ENCODE measurements around the gene PRAMEF13. TPM values are rescaled to one million over a fixed set of nuclear protein-coding genes. Genes with fewer than 3 reads are reported as not detected.

PRAMEF13 gene
- total and polyA plus RNA-seq, 2 of the 8 experiments (the other 6 are each of a cell fraction or from before 2014, with no cell fraction given) = not detected

DNA sequence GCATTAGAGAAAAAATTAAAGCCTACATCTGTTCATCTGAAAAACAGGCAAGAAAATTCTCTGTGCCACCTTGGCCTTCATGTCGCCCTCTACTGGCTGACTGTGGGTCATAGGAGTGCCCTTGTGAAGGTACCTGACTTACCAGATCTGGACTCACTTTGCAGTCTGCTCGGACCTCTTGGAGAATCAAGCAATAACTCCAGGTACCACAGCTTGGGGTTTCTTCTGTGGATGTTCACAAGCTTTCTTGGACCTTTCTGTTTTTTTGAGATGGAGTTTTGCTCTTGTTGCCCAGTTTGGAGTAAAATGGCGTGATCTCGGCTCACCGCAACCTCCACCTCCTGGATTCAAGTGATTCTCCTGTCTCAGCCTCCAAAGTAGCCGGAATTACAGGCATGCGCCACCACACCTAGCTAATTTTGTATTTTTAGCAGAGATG, 27.2 kb upstream of the PRAMEF13 start:
- Histone ChIP-seq H2BK5ac (ENCODE audit: low read depth, low read length) (no peak overlapping the region), H3K4me2 (ENCODE audit: insufficient read depth in 1 of 2, low read depth in 2 of 2, low read length in 2 of 2) (no peak overlapping the region), H2BK12ac (ENCODE audit: low read depth, low read length) (no peak overlapping the region), H3K23me2 (ENCODE audit: low read depth, low read length) (no peaks in the 10 kb centered on the region), H3K23ac (ENCODE audit: insufficient read length) (no peak overlapping the region), H3K4ac (replicated peaks; ENCODE audit: insufficient read length, low read depth, low read length) (no peak overlapping the region), H3K14ac (ENCODE audit: insufficient read length) (no peak overlapping the region), H3K9me3 (ENCODE audit: insufficient read depth in 2 of 2, low read depth in 1 of 2, low read length in 1 of 2) (peaks cover 53 to 70% of the 10 kb centered on the region in 2 experiments), H4K91ac (replicated peaks; ENCODE audit: insufficient read length, low read length) (no peak overlapping the region), H2AK5ac (ENCODE audit: low read depth, low read length) (no peak overlapping the region), H2AFZ (ENCODE audit: low read length) (no peak overlapping the region), H2BK20ac (ENCODE audit: low read length) (no peak overlapping the region), H3K27me3 (replicated peaks in 1 of 4; ENCODE audit: control insufficient read depth in 3 of 4, extremely low read depth in 1 of 4, insufficient read depth in 3 of 4, low read length in 3 of 4) (no peaks in the 10 kb centered on the region), H3K4me1 (replicated peaks in 1 of 4; ENCODE audit: control insufficient read depth in 3 of 4, insufficient read depth in 4 of 4, low read length in 3 of 4) (no peaks in the 10 kb centered on the region), H3K79me2 (ENCODE audit: control insufficient read depth in 1 of 2, insufficient read depth in 2 of 2, low read length in 2 of 2) (no peaks in the 10 kb centered on the region), H4K5ac (ENCODE audit: insufficient read length, low read depth, low read length) (no peak overlapping the region), H3K36me3 (ENCODE audit: control insufficient read depth in 2 of 4, insufficient read depth in 4 of 4, low read length in 3 of 4) (no peaks in the 10 kb centered on the region), H3K18ac (ENCODE audit: extremely low read depth, low read length) (no peak overlapping the region), H2BK120ac (replicated peaks; ENCODE audit: low read depth, low read length) (no peak overlapping the region), H3K4me3 (ENCODE audit: extremely low read depth in 1 of 4, insufficient read depth in 2 of 4, low read depth in 3 of 4, low read length in 4 of 4) (no peak overlapping the region), H2BK15ac (ENCODE audit: low read length) (no peak overlapping the region), H4K8ac (ENCODE audit: extremely low read depth, insufficient read depth, low read length) (no peak overlapping the region), H3K27ac (ENCODE audit: low read depth, low read length) (no peak overlapping the region), H3K9ac (replicated peaks in 1 of 4; ENCODE audit: extremely low read depth in 1 of 4, low read depth in 3 of 4, low read length in 3 of 4) (no peak overlapping the region), H3K56ac (replicated peaks; ENCODE audit: insufficient read length, low read depth, low read length) (no peak overlapping the region), H4K20me1 (replicated peaks in 1 of 2; ENCODE audit: control insufficient read depth in 1 of 2, insufficient read depth in 2 of 2, low read length in 2 of 2) (no peaks in the 10 kb centered on the region), H3K79me1 (ENCODE audit: low read depth, low read length) (no peaks in the 10 kb centered on the region)
- FAIRE-seq (no peak), DNase-seq (ENCODE audit: low read depth in 1 of 2, low spot score in 2 of 2) (no peak)
- ChIA-PET CTCF (ENCODE audit: partially characterized antibody) (interaction anchor here (0.6 kb wide), 1 partner anchor 160 kb away, joined by 3 read pairs; no protein-coding TSS in a partner anchor), POLR2A (ENCODE audit: partially characterized antibody) (no interaction called here)
- TF ChIP-seq, protein P1, sequence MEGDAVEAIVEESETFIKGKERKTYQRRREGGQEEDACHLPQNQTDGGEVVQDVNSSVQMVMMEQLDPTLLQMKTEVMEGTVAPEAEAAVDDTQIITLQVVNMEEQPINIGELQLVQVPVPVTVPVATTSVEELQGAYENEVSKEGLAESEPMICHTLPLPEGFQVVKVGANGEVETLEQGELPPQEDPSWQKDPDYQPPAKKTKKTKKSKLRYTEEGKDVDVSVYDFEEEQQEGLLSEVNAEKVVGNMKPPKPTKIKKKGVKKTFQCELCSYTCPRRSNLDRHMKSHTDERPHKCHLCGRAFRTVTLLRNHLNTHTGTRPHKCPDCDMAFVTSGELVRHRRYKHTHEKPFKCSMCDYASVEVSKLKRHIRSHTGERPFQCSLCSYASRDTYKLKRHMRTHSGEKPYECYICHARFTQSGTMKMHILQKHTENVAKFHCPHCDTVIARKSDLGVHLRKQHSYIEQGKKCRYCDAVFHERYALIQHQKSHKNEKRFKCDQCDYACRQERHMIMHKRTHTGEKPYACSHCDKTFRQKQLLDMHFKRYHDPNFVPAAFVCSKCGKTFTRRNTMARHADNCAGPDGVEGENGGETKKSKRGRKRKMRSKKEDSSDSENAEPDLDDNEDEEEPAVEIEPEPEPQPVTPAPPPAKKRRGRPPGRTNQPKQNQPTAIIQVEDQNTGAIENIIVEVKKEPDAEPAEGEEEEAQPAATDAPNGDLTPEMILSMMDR (IDR thresholded peaks at IDR 0.05; ENCODE audit: control extremely low read depth in 1 of 3, insufficient read depth in 1 of 3, low read depth in 1 of 3, low read length in 3 of 3) = peak in 2 of 3 experiments; percentile 40; a peak in 2 of 4 replicates
- TF ChIP-seq RNF2 (IDR thresholded peaks at IDR 0.05; ENCODE audit: borderline replicate concordance, low read depth, low read length, missing control alignments, poor library complexity, severe bottlenecking) = no peak
- WGBS, 2 experiments (ENCODE audit: extremely low coverage in 1 of 2, insufficient coverage in 1 of 2, insufficient read length in 1 of 2, insufficient replicate concordance in 2 of 2, low coverage in 1 of 2, low lambda C conversion rate in 2 of 2, missing lambda C conversion rate in 1 of 2) = 80% methylated on average over 7 of the region's 7 CpGs; no CpG with 5 or more reads in 1 of the 2 experiments

Measured in H1 (cell line).